WTC11 (cell line): ENCODE data around the gene SH3D21. TPM values are rescaled to one million over a fixed set of nuclear protein-coding genes. Genes with fewer than 3 reads are reported as not detected.
A peak's percentile ranks its signal among the peaks of the same experiment; 100 is the strongest.

Experiments used
- ATAC-seq: fragments of 200-7000 bp; cut with Tn5 transposase; 2 replicates; pipeline ENCODE4 v1.10.0; 2021; ENCODE audit warnings: mild to moderate bottlenecking, moderate library complexity
- CTCF ChIA-PET: fragments of 300-600 bp; sonication (Branson Sonifier 250); formaldehyde crosslinking; loops from one replicate; lab custom pipeline; 2021; ENCODE audit warnings: antibody characterized with exemption; lab: Charles Lee
- POLR2A ChIA-PET: fragments of 350-600 bp; sonication (Branson Sonifier 250); formaldehyde crosslinking; loops from one replicate; lab custom pipeline; 2021; ENCODE audit warnings: antibody characterized with exemption; lab: Charles Lee
- DNase-seq: peaks from one replicate; pipeline ENCODE4 v3.0.0; 2021; ENCODE audit warnings: low spot score
- H3K27ac Mint-ChIP-seq: 2 replicates; pipeline ENCODE4 v1.8.0; 2021; ENCODE audit warnings: mixed read lengths
- H3K27me3 Mint-ChIP-seq: 2 replicates; pipeline ENCODE4 v1.8.0; 2021; ENCODE audit warnings: low read depth, mild to moderate bottlenecking, moderate library complexity, mixed read lengths
- H3K36me3 Mint-ChIP-seq: 2 replicates; pipeline ENCODE4 v1.8.0; 2021; ENCODE audit warnings: mixed read lengths
- H3K4me1 Mint-ChIP-seq: 2 replicates; pipeline ENCODE4 v1.8.0; 2022; ENCODE audit warnings: mixed read lengths
- H3K4me3 Mint-ChIP-seq: 2 replicates; pipeline ENCODE4 v1.8.0; 2021; ENCODE audit warnings: mild to moderate bottlenecking, moderate library complexity, mixed read lengths
- H3K9me3 Mint-ChIP-seq: 2 replicates; pipeline ENCODE4 v1.8.0; 2021; ENCODE audit warnings: mixed read lengths
- AR ChIP-seq: fragments of 250-450 bp; sonication (Bioruptor Pico); IDR thresholded peaks from 2 replicates; pipeline ENCODE4 v1.9.0; 2021; ENCODE audit warnings: mild to moderate bottlenecking
- ETV6 ChIP-seq: sonication (generic); formaldehyde crosslinking; IDR thresholded peaks from 2 replicates; pipeline ENCODE4 v1.8.1; 2022; ENCODE audit warnings: mild to moderate bottlenecking, missing genetic modification reagents
- FOXK1 ChIP-seq: sonication (generic); formaldehyde crosslinking; IDR thresholded peaks from 2 replicates; pipeline ENCODE4 v1.8.0; 2022; ENCODE audit warnings: mild to moderate bottlenecking, moderate library complexity, missing genetic modification reagents
- FOXP4 ChIP-seq: sonication (generic); formaldehyde crosslinking; IDR thresholded peaks from 2 replicates; pipeline ENCODE4 v1.8.0; 2022; ENCODE audit warnings: mild to moderate bottlenecking, missing genetic modification reagents
- GABPB1 ChIP-seq: sonication (generic); formaldehyde crosslinking; IDR thresholded peaks from 2 replicates; pipeline ENCODE4 v1.8.1; 2023; ENCODE audit warnings: mild to moderate bottlenecking, missing genetic modification reagents
- MAX ChIP-seq: sonication (generic); formaldehyde crosslinking; IDR thresholded peaks from 2 replicates; pipeline ENCODE4 v1.8.0; 2022; ENCODE audit warnings: mild to moderate bottlenecking, missing genetic modification reagents
- NFATC4 ChIP-seq: fragments of 250-450 bp; sonication (Bioruptor Pico); IDR thresholded peaks from 2 replicates; pipeline ENCODE4 v1.9.0; 2021; ENCODE audit warnings: mild to moderate bottlenecking
- NFYB ChIP-seq: sonication (generic); formaldehyde crosslinking; conservative IDR thresholded peaks from 2 replicates; pipeline ENCODE4 v1.8.0; 2022; ENCODE audit warnings: low read depth, missing genetic modification reagents
- SP1 ChIP-seq: sonication (generic); formaldehyde crosslinking; conservative IDR thresholded peaks from 2 replicates; pipeline ENCODE4 v1.8.1; 2022; ENCODE audit warnings: missing genetic modification reagents
- TEAD1 ChIP-seq: sonication (generic); formaldehyde crosslinking; IDR thresholded peaks from 2 replicates; pipeline ENCODE4 v1.8.0; 2022; ENCODE audit warnings: mild to moderate bottlenecking, missing genetic modification reagents
- ZNF232 ChIP-seq: sonication (generic); formaldehyde crosslinking; IDR thresholded peaks from 2 replicates; pipeline ENCODE4 v1.8.0; 2022; ENCODE audit warnings: mild to moderate bottlenecking, missing genetic modification reagents
- ZNF317 ChIP-seq: sonication (generic); formaldehyde crosslinking; IDR thresholded peaks from 2 replicates; pipeline ENCODE4 v1.8.1; 2023; ENCODE audit warnings: low read depth, mild to moderate bottlenecking, moderate library complexity, missing genetic modification reagents, borderline replicate concordance
- ZNF396 ChIP-seq: fragments of 250-450 bp; sonication (Bioruptor Pico); IDR thresholded peaks from 2 replicates; pipeline ENCODE4 v1.8.0; 2021; ENCODE audit warnings: mild to moderate bottlenecking, moderate library complexity, borderline replicate concordance
- ZNF532 ChIP-seq: fragments of 250-450 bp; sonication (Bioruptor Pico); IDR thresholded peaks from 2 replicates; pipeline ENCODE4 v1.9.0; 2021; ENCODE audit warnings: mild to moderate bottlenecking, borderline replicate concordance
- total RNA-seq: library from RNA; stranded (reverse); gene quantifications from 3 replicates; pipeline ENCODE4 v1.2.3, GENCODE V29; 2021
- TF ChIP-seq, protein P1 (sequence below): sonication (generic); formaldehyde crosslinking; IDR thresholded peaks from 2 replicates; pipeline ENCODE4 v1.8.1; 2023; ENCODE audit warnings: mild to moderate bottlenecking, moderate library complexity, missing genetic modification reagents
- TF ChIP-seq, protein P2 (sequence below): sonication (generic); formaldehyde crosslinking; IDR thresholded peaks from 2 replicates; pipeline ENCODE4 v1.8.1; 2023; ENCODE audit warnings: mild to moderate bottlenecking, missing genetic modification reagents

The SH3D21 gene
- total RNA-seq, 1 experiment from 2014 or later, result 22.1 TPM

- peak; percentile 81; the same call in 1 of the 2 replicates for TF ChIP-seq NFATC4 (CRISPR knock-in tag)
- TF ChIP-seq, all 79 proteins: peak for 6
These were observed 306 bp upstream of the SH3D21 start (continued) for GRCh38 chr1:36305915-36306209.

- peak; percentile 98 for DNase-seq
- peak; percentile 95 for ATAC-seq
- peak; percentile 37; the same call in 1 of the 2 replicates for TF ChIP-seq FOXK1 (CRISPR knock-in tag)
- TF ChIP-seq GABPB1 (CRISPR knock-in tag), result 0 out of 2 replicates have a peak, but pooled peaks have one; percentile 23
- no peak for TF ChIP-seq ZNF317 (CRISPR knock-in tag)
- TF ChIP-seq ZNF396 (CRISPR knock-in tag), result no peak
- TF ChIP-seq TEAD1 (CRISPR knock-in tag), result 0 out of 2 replicates have a peak, but pooled peaks have one; percentile 41
- TF ChIP-seq ZNF532 (CRISPR knock-in tag), result no peak
- peak; percentile 90 for TF ChIP-seq SP1 (CRISPR knock-in tag)
- TF ChIP-seq, protein P1, sequence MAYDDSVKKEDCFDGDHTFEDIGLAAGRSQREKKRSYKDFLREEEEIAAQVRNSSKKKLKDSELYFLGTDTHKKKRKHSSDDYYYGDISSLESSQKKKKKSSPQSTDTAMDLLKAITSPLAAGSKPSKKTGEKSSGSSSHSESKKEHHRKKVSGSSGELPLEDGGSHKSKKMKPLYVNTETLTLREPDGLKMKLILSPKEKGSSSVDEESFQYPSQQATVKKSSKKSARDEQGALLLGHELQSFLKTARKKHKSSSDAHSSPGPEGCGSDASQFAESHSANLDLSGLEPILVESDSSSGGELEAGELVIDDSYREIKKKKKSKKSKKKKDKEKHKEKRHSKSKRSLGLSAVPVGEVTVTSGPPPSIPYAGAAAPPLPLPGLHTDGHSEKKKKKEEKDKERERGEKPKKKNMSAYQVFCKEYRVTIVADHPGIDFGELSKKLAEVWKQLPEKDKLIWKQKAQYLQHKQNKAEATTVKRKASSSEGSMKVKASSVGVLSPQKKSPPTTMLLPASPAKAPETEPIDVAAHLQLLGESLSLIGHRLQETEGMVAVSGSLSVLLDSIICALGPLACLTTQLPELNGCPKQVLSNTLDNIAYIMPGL (CRISPR knock-in tag), result 0 out of 2 replicates have a peak, but pooled peaks have one; percentile 14
- peak; percentile 42; the same call in 1 of the 2 replicates for TF ChIP-seq AR (CRISPR knock-in tag)
- no peak; the same call in 1 of the 2 replicates for TF ChIP-seq ZNF232 (CRISPR knock-in tag)
- TF ChIP-seq, protein P2, sequence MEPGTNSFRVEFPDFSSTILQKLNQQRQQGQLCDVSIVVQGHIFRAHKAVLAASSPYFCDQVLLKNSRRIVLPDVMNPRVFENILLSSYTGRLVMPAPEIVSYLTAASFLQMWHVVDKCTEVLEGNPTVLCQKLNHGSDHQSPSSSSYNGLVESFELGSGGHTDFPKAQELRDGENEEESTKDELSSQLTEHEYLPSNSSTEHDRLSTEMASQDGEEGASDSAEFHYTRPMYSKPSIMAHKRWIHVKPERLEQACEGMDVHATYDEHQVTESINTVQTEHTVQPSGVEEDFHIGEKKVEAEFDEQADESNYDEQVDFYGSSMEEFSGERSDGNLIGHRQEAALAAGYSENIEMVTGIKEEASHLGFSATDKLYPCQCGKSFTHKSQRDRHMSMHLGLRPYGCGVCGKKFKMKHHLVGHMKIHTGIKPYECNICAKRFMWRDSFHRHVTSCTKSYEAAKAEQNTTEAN, result 0 out of 2 replicates have a peak, but pooled peaks have one; percentile 45
- peak; percentile 81 for TF ChIP-seq NFYB (CRISPR knock-in tag)
- TF ChIP-seq MAX, result peak; percentile 52
- TF ChIP-seq NFATC4 (CRISPR knock-in tag), result peak; percentile 49; the same call in 1 of the 2 replicates
- 0 out of 2 replicates have a peak, but pooled peaks have one; percentile 16 for TF ChIP-seq FOXP4 (CRISPR knock-in tag)
- TF ChIP-seq ETV6, result peak; percentile 85
- POLR2A ChIA-PET, result interaction anchor here (0.6 to 2.6 kb wide), 11 partner anchors 10 to 158 kb away, joined by 3 to 77 read pairs (median 5); partner anchors contain the start of genes EVA1B, THRAP3 and TRAPPC3
- Mint-ChIP-seq H3K4me1 (peaks cover 17% of the 10 kb centered on the region), H3K27me3 (no peaks in the 10 kb centered on the region), H3K4me3 (peak overlapping the region; percentile 99), H3K9me3 (no peaks in the 10 kb centered on the region), H3K27ac (peak overlapping the region; percentile 94; the same call in 1 of the 2 replicates), H3K36me3 (peaks cover 36% of the 10 kb centered on the region)
- CTCF ChIA-PET, result interaction anchor here (0.8 to 2.3 kb wide), 16 partner anchors 10 to 269 kb away, joined by 3 to 32 read pairs (median 6); partner anchors contain the start of genes EVA1B and TRAPPC3
These were observed 811 bp downstream of the SH3D21 start for GRCh38 chr1:36306902-36307456.
